IPS-18c (cell line): ENCODE measurements around the gene GMPS.
"Not testable (repeated sequence)": the region's sequence is repeated elsewhere in the genome, so short reads cannot be mapped to it uniquely, and the experiment has no call there.

Experiments used
- H3K4me3 ChIP-seq: 2 replicates; pipeline ENCODE4 v1.7.0; 2013; ENCODE audit warnings: low read depth, mild to moderate bottlenecking, low read length, moderate library complexity; ENCODE audit not compliant: insufficient read depth
- H3K9me3 ChIP-seq: one replicate; pipeline ENCODE4 v1.6.1; 2013; ENCODE audit warnings: mild to moderate bottlenecking, low read length, moderate library complexity; ENCODE audit not compliant: control insufficient read depth, insufficient read depth

Gene GMPS

GRCh38 chr3:155863072-155863784, 7.2 kb upstream of the GMPS start:
- no peak overlapping the region for H3K4me3 ChIP-seq
- H3K9me3 ChIP-seq: no peaks in the 10 kb centered on the region

- H3K4me3 ChIP-seq: peak overlapping the region; percentile 39; the same call in 1 of the 2 replicates
- H3K9me3 ChIP-seq: no peaks in the 10 kb centered on the region
These were observed 759 bp upstream of the GMPS start for GRCh38 chr3:155869691-155870090.

- peak overlapping the region; percentile 92 for H3K4me3 ChIP-seq
- no peaks in the 10 kb centered on the region for H3K9me3 ChIP-seq
These were observed 695 bp downstream of the GMPS start for GRCh38 chr3:155870945-155871745.

GRCh38 chr3:155871746-155872158, 1.3 kb downstream of the GMPS start:
- Histone ChIP-seq H3K9me3 (no peaks in the 10 kb centered on the region), H3K4me3 (peak overlapping the region; percentile 92)

- H3K4me3 ChIP-seq: no peak overlapping the region
- H3K9me3 ChIP-seq: no peaks in the 10 kb centered on the region
These were observed 2.6 kb downstream of the GMPS start for GRCh38 chr3:155872904-155873646.

GRCh38 chr3:155876037-155876436, 5.6 kb downstream of the GMPS start:
- Histone ChIP-seq H3K9me3 (no peaks in the 10 kb centered on the region), H3K4me3 (no peak overlapping the region)

- no peaks in the 10 kb centered on the region for H3K9me3 ChIP-seq
These were observed 6.1 kb downstream of the GMPS start for GRCh38 chr3:155876503-155876902.

GRCh38 chr3:155880286-155880685, 9.8 kb downstream of the GMPS start:
- Histone ChIP-seq H3K4me3 (no peak overlapping the region), H3K9me3 (no peaks in the 10 kb centered on the region)

More at GRCh38 chr3:155876503-155876902, 6.1 kb downstream of the GMPS start:
- no peak overlapping the region for H3K4me3 ChIP-seq

GRCh38 chr3:155884292-155884691, 13.8 kb downstream of the GMPS start:
- Histone ChIP-seq H3K4me3 (no peak overlapping the region), H3K9me3 (no peaks in the 10 kb centered on the region)

GRCh38 chr3:155885292-155885691, 14.8 kb downstream of the GMPS start:
- H3K4me3 ChIP-seq: no peak overlapping the region
- H3K9me3 ChIP-seq: no peaks in the 10 kb centered on the region

- not testable (repeated sequence) for H3K4me3 ChIP-seq
These were observed 15.9 kb downstream of the GMPS start for GRCh38 chr3:155886348-155886747.

GRCh38 chr3:155886915-155887314, 16.5 kb downstream of the GMPS start:
- no peaks in the 10 kb centered on the region for H3K9me3 ChIP-seq
- H3K4me3 ChIP-seq: no peak overlapping the region

More at GRCh38 chr3:155886348-155886747, 15.9 kb downstream of the GMPS start:
- H3K9me3 ChIP-seq: not testable (repeated sequence)

GRCh38 chr3:155889212-155889611, 18.8 kb downstream of the GMPS start:
- H3K4me3 ChIP-seq: no peak overlapping the region
- no peaks in the 10 kb centered on the region for H3K9me3 ChIP-seq

GRCh38 chr3:155889952-155890351, 19.5 kb downstream of the GMPS start:
- H3K4me3 ChIP-seq: no peak overlapping the region

GRCh38 chr3:155890671-155891190, 20.3 kb downstream of the GMPS start:
- Histone ChIP-seq H3K9me3 (no peaks in the 10 kb centered on the region), H3K4me3 (no peak overlapping the region)

More at GRCh38 chr3:155889952-155890351, 19.5 kb downstream of the GMPS start:
- H3K9me3 ChIP-seq: no peaks in the 10 kb centered on the region

- Histone ChIP-seq H3K9me3 (no peaks in the 10 kb centered on the region), H3K4me3 (no peak overlapping the region)
These were observed 20.9 kb downstream of the GMPS start for GRCh38 chr3:155891321-155891720.

GRCh38 chr3:155895379-155895900, 25.0 kb downstream of the GMPS start:
- Histone ChIP-seq H3K4me3 (no peak overlapping the region), H3K9me3 (no peaks in the 10 kb centered on the region)
